Endothelial cell of hepatic sinusoid (primary cell): ENCODE measurements around the gene ATP6V0E2.
"Not testable (repeated sequence)": the region's sequence is repeated elsewhere in the genome, so short reads cannot be mapped to it uniquely, and the experiment has no call there.

ENCODE experiments used
- in situ Hi-C: cut with HindIII; loops from 2 replicates; pipeline ENCODE4 v1.10.0; 2017; ENCODE audit warnings: low sequenced_read_pairs

Gene ATP6V0E2

GRCh38 chr7:149912126-149912525 is 38.4 kb downstream of the ATP6V0E2 start:
- in situ Hi-C loops = not testable (repeated sequence)

- in situ Hi-C loops = not testable (repeated sequence)
These were observed 52.6 kb downstream of the ATP6V0E2 start for GRCh38 chr7:149926414-149926813.
